Endothelial cell of umbilical vein (primary cell): Measurements from ENCODE around the gene TBC1D5. TPM values are rescaled to one million over a fixed set of nuclear protein-coding genes. Genes with fewer than 3 reads are reported as not detected.

Experiments used
- BruUV-seq: library from RNA; stranded (reverse); fragments of 400-500 nt; replicated peaks from 2 replicates; lab custom pipeline; 2021; lab: Mats Ljungman, UMichigan
- CTCF ChIA-PET: fragments of 300-600, 350-600 bp; sonication (Branson Sonifier 250); formaldehyde crosslinking; loops from one replicate; lab custom pipeline; 2021; ENCODE audit warnings: antibody characterized with exemption, inconsistent platforms; lab: Charles Lee
- POLR2A ChIA-PET: fragments of 300-600, 350-600 bp; sonication (Branson Sonifier 250); formaldehyde crosslinking; loops from one replicate; lab custom pipeline; 2021; ENCODE audit warnings: antibody characterized with exemption, inconsistent platforms; lab: Charles Lee
- DNase-seq: peaks from one replicate; pipeline ENCODE4 v3.0.0-alpha.2; 2011; ENCODE audit warnings: low read depth, low spot score
- FAIRE-seq: peaks from 2 replicates; lab custom pipeline; 2011; peaks lifted over from hg19 to GRCh38; lab: Jason Lieb, UNC
- H2AFZ ChIP-seq: 2 replicates; pipeline ENCODE4 v1.6.0; 2012; ENCODE audit warnings: low read depth, low read length, control low read depth, inconsistent platforms
- H3K27ac ChIP-seq: 2 replicates; pipeline ENCODE4 v1.5.1; 2011; ENCODE audit warnings: low read depth, mild to moderate bottlenecking, control low read depth, low read length, moderate library complexity; ENCODE audit not compliant: insufficient read depth
- H3K27me3 ChIP-seq, 2 experiments: 2 replicates each; pipeline versions ENCODE4 v1.6.0 to v1.6.1; 2011; ENCODE audit warnings: low read length in 2 of 2, mixed read lengths in 1 of 2; ENCODE audit not compliant: control insufficient read depth in 2 of 2, insufficient read depth in 2 of 2
- H3K36me3 ChIP-seq, 2 experiments: 2 replicates in 1 of 2; 3 replicates in 1 of 2; pipeline ENCODE4 v1.5.1; 2011; ENCODE audit warnings: low read length in 2 of 2, mild to moderate bottlenecking in 1 of 2, moderate library complexity in 1 of 2; ENCODE audit not compliant: control insufficient read depth in 2 of 2, insufficient read depth in 2 of 2; ENCODE audit errors: extremely low read depth in 1 of 2
- H3K4me1 ChIP-seq: 3 replicates; pipeline ENCODE4 v1.5.1; 2011; ENCODE audit warnings: mild to moderate bottlenecking, low read length; ENCODE audit not compliant: control insufficient read depth, insufficient read depth; ENCODE audit errors: extremely low read depth
- H3K4me2 ChIP-seq: 2 replicates; pipeline ENCODE4 v1.6.1; 2011; ENCODE audit warnings: low read length, control low read depth, mixed read lengths; ENCODE audit not compliant: insufficient read depth
- H3K4me3 ChIP-seq, 3 experiments: fragments of 200-600 bp in 1 of 3; sonication (generic), shearing (Covaris generic) in 1 of 3; replicated peaks in 1 of 3; 2 replicates each; pipeline ENCODE4 v1.5.1; 2011 to 2016; ENCODE audit warnings: control low read depth in 3 of 3, low read length in 3 of 3, mild to moderate bottlenecking in 2 of 3, inconsistent platforms in 1 of 3, low read depth in 1 of 3, moderate library complexity in 1 of 3; ENCODE audit not compliant: insufficient read depth in 1 of 3
- H3K79me2 ChIP-seq: 2 replicates; pipeline ENCODE4 v1.6.0; 2012; ENCODE audit warnings: low read length, inconsistent platforms; ENCODE audit not compliant: control insufficient read depth, insufficient read depth
- H3K9ac ChIP-seq: replicated peaks from 2 replicates; pipeline ENCODE3; 2011; ENCODE audit warnings: low read length, control low read depth; ENCODE audit not compliant: insufficient read depth; ENCODE audit errors: extremely low read depth
- H3K9me1 ChIP-seq: replicated peaks from 3 replicates; pipeline ENCODE4 v1.6.0; 2011; ENCODE audit warnings: mild to moderate bottlenecking, low read length; ENCODE audit not compliant: control insufficient read depth, insufficient read depth; ENCODE audit errors: extremely low read depth
- H3K9me3 ChIP-seq: replicated peaks from 2 replicates; pipeline ENCODE4 v1.5.1; 2012; ENCODE audit warnings: low read length, inconsistent platforms; ENCODE audit not compliant: control insufficient read depth, insufficient read depth
- H4K20me1 ChIP-seq: replicated peaks from 2 replicates; pipeline ENCODE3; 2011; ENCODE audit warnings: mild to moderate bottlenecking, low read length; ENCODE audit not compliant: control insufficient read depth, insufficient read depth; ENCODE audit errors: extremely low read depth
- CTCF ChIP-seq, 2 donors: IDR thresholded peaks; 1 replicate in 1 of 2; 2 replicates in 1 of 2; pipeline ENCODE4 v1.5.1; 2011; ENCODE audit warnings: low read length in 2 of 2, mild to moderate bottlenecking in 2 of 2, moderate library complexity in 2 of 2, control low read depth in 1 of 2, inconsistent platforms in 1 of 2, low read depth in 1 of 2; ENCODE audit not compliant: insufficient read depth in 1 of 2; ENCODE audit errors: extremely low read depth in 1 of 2
- EZH2 ChIP-seq: IDR thresholded peaks from 2 replicates; pipeline ENCODE4 v1.6.1; 2012; ENCODE audit warnings: borderline replicate concordance, low read depth, mild to moderate bottlenecking, moderate library complexity, low read length, inconsistent platforms; ENCODE audit not compliant: severe bottlenecking
- FOS ChIP-seq: IDR thresholded peaks from 2 replicates; pipeline ENCODE4 v1.6.1; 2011; ENCODE audit warnings: mild to moderate bottlenecking, low read length, moderate library complexity, borderline replicate concordance; ENCODE audit not compliant: insufficient read depth
- GATA2 ChIP-seq: IDR thresholded peaks from 2 replicates; pipeline ENCODE4 v1.7.0; 2011; ENCODE audit warnings: low read depth, mild to moderate bottlenecking, moderate library complexity, mixed read lengths, low read length; ENCODE audit not compliant: insufficient read length, insufficient read depth
- JUN ChIP-seq: IDR thresholded peaks from 2 replicates; pipeline ENCODE4 v1.6.1; 2011; ENCODE audit warnings: borderline replicate concordance, low read depth; ENCODE audit not compliant: insufficient read length, insufficient read depth
- MAX ChIP-seq: IDR thresholded peaks from 2 replicates; pipeline ENCODE4 v1.6.1; 2011; ENCODE audit not compliant: insufficient read depth, insufficient read length
- MYC ChIP-seq: IDR thresholded peaks from one replicate; pipeline ENCODE4 v1.6.1; 2011; ENCODE audit warnings: mild to moderate bottlenecking, low read depth, low read length
- POLR2A ChIP-seq: IDR thresholded peaks from 2 replicates; pipeline ENCODE4 v1.6.1; 2012; ENCODE audit warnings: low read depth, mild to moderate bottlenecking, control low read depth, low read length
- POLR2AphosphoS5 ChIP-seq: IDR thresholded peaks from 2 replicates; pipeline ENCODE4 v1.6.1; 2012; ENCODE audit warnings: low read depth, mild to moderate bottlenecking, control low read depth, low read length, moderate library complexity; ENCODE audit not compliant: insufficient read depth
- dilution Hi-C: fragments of 300-500 bp; cut with MboI; formaldehyde crosslinking; loops from one replicate; pipeline ENCODE4 v1.15.0; 2019; ENCODE audit warnings: low sequenced_read_pairs; ENCODE audit not compliant: extremely low pct_ligation_motif_present
- intact Hi-C: fragments of 100-400 bp; cut with micrococcal nuclease; formaldehyde crosslinking; loops from one replicate; pipeline ENCODE4 v1.10.0; 2022
- polyA plus RNA-seq, 4 experiments: library from polyadenylated mRNA; depleted of rRNA in 3 of 4; stranded (reverse) in 3 of 4; unstranded in 1 of 4; fragments of >200 nt; gene quantifications; 2 replicates each; pipeline versions ENCODE4 v1.2.1 to v1.2.3, GENCODE V29; 2011 to 2012; ENCODE audit warnings: missing spikeins in 1 of 4
- total RNA-seq: library from RNA; stranded (reverse); gene quantifications from 2 replicates; pipeline ENCODE4 v1.2.3, GENCODE V29; 2021

Gene TBC1D5
- total and polyA plus RNA-seq, 2 donors (not counting 3 experiments of a cell fraction or from before 2014, with no cell fraction given): 17.5 to 44.7 TPM

GRCh38 chr3:17182166-17182565 lies 560.3 kb downstream of the TBC1D5 start:
- Histone ChIP-seq H3K79me2 (no peaks in the 10 kb centered on the region), H2AFZ (no peak overlapping the region), H3K9me3 (no peaks in the 10 kb centered on the region), H3K4me3 (no peak overlapping the region), H3K4me2 (no peak overlapping the region), H3K9ac (no peak overlapping the region), H3K36me3 (no peaks in the 10 kb centered on the region), H4K20me1 (no peaks in the 10 kb centered on the region), H3K27me3 (no peaks in the 10 kb centered on the region), H3K27ac (no peak overlapping the region), H3K4me1 (no peaks in the 10 kb centered on the region), H3K9me1 (no peaks in the 10 kb centered on the region)
- dilution Hi-C loops (no loop called here), intact Hi-C loops (no loop called here)
- FAIRE-seq (no peak), DNase-seq (no peak)
- ChIA-PET CTCF (interaction anchor here (0.8 kb wide), 1 partner anchor 353 kb away, joined by 3 read pairs; no protein-coding TSS in a partner anchor), POLR2A (no interaction called here)
- TF ChIP-seq EZH2: no peak
- TF ChIP-seq CTCF (IDR thresholded peaks at IDR 0.05; ENCODE audit: extremely low read depth in 1 of 2, insufficient read depth in 1 of 2, low read depth in 1 of 2, low read length in 2 of 2): no peak
- TF ChIP-seq POLR2A: no peak
- TF ChIP-seq POLR2AphosphoS5: no peak
- TF ChIP-seq JUN: no peak
- no peak for TF ChIP-seq GATA2
- TF ChIP-seq MYC: no peak
- no peak for TF ChIP-seq MAX
- TF ChIP-seq FOS: no peak
- no TSS peak for BruUV-seq
